Mononuclear cell (primary cell): ENCODE measurements around the gene UBAP2L. TPM values are rescaled to one million over a fixed set of nuclear protein-coding genes. Genes with fewer than 3 reads are reported as not detected.
A peak's percentile ranks its signal among the peaks of the same experiment; 100 is the strongest.
"Not testable (repeated sequence)": the region's sequence is repeated elsewhere in the genome, so short reads cannot be mapped to it uniquely, and the experiment has no call there.

ENCODE experiments used
- H3K27me3 ChIP-seq: 2 replicates; pipeline ENCODE4 v1.6.0; 2011; ENCODE audit warnings: low read length, control low read depth; ENCODE audit not compliant: insufficient read depth
- H3K4me1 ChIP-seq: 2 replicates; pipeline ENCODE4 v1.5.1; 2011; ENCODE audit warnings: mild to moderate bottlenecking, low read length, control low read depth; ENCODE audit not compliant: insufficient read depth
- H3K4me3 ChIP-seq: 2 replicates; pipeline ENCODE4 v1.5.1; 2011; ENCODE audit warnings: mild to moderate bottlenecking, low read length, moderate library complexity
- H3K9me3 ChIP-seq: 2 replicates; pipeline ENCODE4 v1.5.1; 2011; ENCODE audit warnings: low read depth, mild to moderate bottlenecking, control low read depth, low read length
- total RNA-seq: library from RNA; depleted of rRNA; stranded (reverse); fragments of >200 nt; gene quantifications from one replicate; pipeline ENCODE4 v1.2.3, GENCODE V29; 2012

Gene UBAP2L
- total RNA-seq, 1 donor, result 109 TPM

- Histone ChIP-seq H3K4me1 (no peaks in the 10 kb centered on the region), H3K27me3 (no peaks in the 10 kb centered on the region), H3K4me3 (no peak overlapping the region), H3K9me3 (no peaks in the 10 kb centered on the region)
Measured at GRCh38 chr1:154258784-154259183, 38.0 kb downstream of the UBAP2L start.

- Histone ChIP-seq H3K27me3 (no peaks in the 10 kb centered on the region), H3K9me3 (no peaks in the 10 kb centered on the region), H3K4me3 (no peak overlapping the region), H3K4me1 (peaks cover 9% of the 10 kb centered on the region)
Measured at GRCh38 chr1:154260127-154260526, 39.4 kb downstream of the UBAP2L start.

GRCh38 chr1:154263465-154264332, 42.9 kb downstream of the UBAP2L start:
- no peaks in the 10 kb centered on the region for H3K27me3 ChIP-seq
- H3K9me3 ChIP-seq, result no peaks in the 10 kb centered on the region
- H3K4me3 ChIP-seq, result no peak overlapping the region
- peaks cover 18% of the 10 kb centered on the region for H3K4me1 ChIP-seq

- Histone ChIP-seq H3K9me3 (no peaks in the 10 kb centered on the region), H3K4me3 (no peak overlapping the region), H3K4me1 (peaks cover 18% of the 10 kb centered on the region), H3K27me3 (no peaks in the 10 kb centered on the region)
Measured at GRCh38 chr1:154264454-154264853, 43.7 kb downstream of the UBAP2L start.

GRCh38 chr1:154265586-154265985, 44.8 kb downstream of the UBAP2L start:
- Histone ChIP-seq H3K9me3 (no peaks in the 10 kb centered on the region), H3K27me3 (no peaks in the 10 kb centered on the region), H3K4me1 (peaks cover 18% of the 10 kb centered on the region), H3K4me3 (no peak overlapping the region)

- Histone ChIP-seq H3K27me3 (no peaks in the 10 kb centered on the region), H3K4me3 (no peak overlapping the region), H3K4me1 (peaks cover 28% of the 10 kb centered on the region), H3K9me3 (no peaks in the 10 kb centered on the region)
Measured at GRCh38 chr1:154270833-154271232, 50.1 kb downstream of the UBAP2L start.

GRCh38 chr1:154272217-154272998, 51.7 kb downstream of the UBAP2L start, which contains the start of gene HAX1:
TSS of gene HAX1 (plus strand) at chr1:154272629. CDS start at chr1:154272724, 95 bp downstream.
- H3K27me3 ChIP-seq, result no peaks in the 10 kb centered on the region
- peaks cover 22% of the 10 kb centered on the region for H3K4me1 ChIP-seq
- H3K4me3 ChIP-seq, result peak within 1 kb of the TSS; percentile 86
- H3K9me3 ChIP-seq, result no peaks in the 10 kb centered on the region

GRCh38 chr1:154272999-154273563, 52.3 kb downstream of the UBAP2L start:
- Histone ChIP-seq H3K27me3 (no peaks in the 10 kb centered on the region), H3K4me1 (peaks cover 22% of the 10 kb centered on the region), H3K4me3 (peak overlapping the region; percentile 86), H3K9me3 (no peaks in the 10 kb centered on the region)

GRCh38 chr1:154276797-154277196, 56.0 kb downstream of the UBAP2L start:
- no peaks in the 10 kb centered on the region for H3K9me3 ChIP-seq
- no peaks in the 10 kb centered on the region for H3K27me3 ChIP-seq
- no peak overlapping the region for H3K4me3 ChIP-seq
- peaks cover 16% of the 10 kb centered on the region for H3K4me1 ChIP-seq

- H3K27me3 ChIP-seq, H3K4me1 ChIP-seq, H3K9me3 ChIP-seq, H3K4me3 ChIP-seq: not testable (repeated sequence)
Measured at GRCh38 chr1:154287591-154287990, 66.8 kb downstream of the UBAP2L start.

- Histone ChIP-seq H3K4me1 (no peaks in the 10 kb centered on the region), H3K27me3 (no peaks in the 10 kb centered on the region), H3K4me3 (no peak overlapping the region), H3K9me3 (no peaks in the 10 kb centered on the region)
Measured at GRCh38 chr1:154288661-154289060, 67.9 kb downstream of the UBAP2L start.

- no peak overlapping the region for H3K4me3 ChIP-seq
- H3K27me3 ChIP-seq, result no peaks in the 10 kb centered on the region
- no peaks in the 10 kb centered on the region for H3K4me1 ChIP-seq
- peaks cover 11% of the 10 kb centered on the region for H3K9me3 ChIP-seq
Measured at GRCh38 chr1:154290921-154291320, 70.2 kb downstream of the UBAP2L start.

- Histone ChIP-seq H3K4me3 (no peak overlapping the region), H3K9me3 (peaks cover 11% of the 10 kb centered on the region), H3K4me1 (no peaks in the 10 kb centered on the region), H3K27me3 (no peaks in the 10 kb centered on the region)
Measured at GRCh38 chr1:154295408-154296235, 74.9 kb downstream of the UBAP2L start.

GRCh38 chr1:154301582-154301981, 80.8 kb downstream of the UBAP2L start:
- no peak overlapping the region for H3K4me3 ChIP-seq
- H3K9me3 ChIP-seq, result no peaks in the 10 kb centered on the region
- H3K27me3 ChIP-seq, result no peaks in the 10 kb centered on the region
- no peaks in the 10 kb centered on the region for H3K4me1 ChIP-seq
